ENCODE data around the gene LDOC1.
"Not testable (repeated sequence)": the region's sequence is repeated elsewhere in the genome, so short reads cannot be mapped to it uniquely, and the experiment has no call there.

LDOC1 gene

DNA sequence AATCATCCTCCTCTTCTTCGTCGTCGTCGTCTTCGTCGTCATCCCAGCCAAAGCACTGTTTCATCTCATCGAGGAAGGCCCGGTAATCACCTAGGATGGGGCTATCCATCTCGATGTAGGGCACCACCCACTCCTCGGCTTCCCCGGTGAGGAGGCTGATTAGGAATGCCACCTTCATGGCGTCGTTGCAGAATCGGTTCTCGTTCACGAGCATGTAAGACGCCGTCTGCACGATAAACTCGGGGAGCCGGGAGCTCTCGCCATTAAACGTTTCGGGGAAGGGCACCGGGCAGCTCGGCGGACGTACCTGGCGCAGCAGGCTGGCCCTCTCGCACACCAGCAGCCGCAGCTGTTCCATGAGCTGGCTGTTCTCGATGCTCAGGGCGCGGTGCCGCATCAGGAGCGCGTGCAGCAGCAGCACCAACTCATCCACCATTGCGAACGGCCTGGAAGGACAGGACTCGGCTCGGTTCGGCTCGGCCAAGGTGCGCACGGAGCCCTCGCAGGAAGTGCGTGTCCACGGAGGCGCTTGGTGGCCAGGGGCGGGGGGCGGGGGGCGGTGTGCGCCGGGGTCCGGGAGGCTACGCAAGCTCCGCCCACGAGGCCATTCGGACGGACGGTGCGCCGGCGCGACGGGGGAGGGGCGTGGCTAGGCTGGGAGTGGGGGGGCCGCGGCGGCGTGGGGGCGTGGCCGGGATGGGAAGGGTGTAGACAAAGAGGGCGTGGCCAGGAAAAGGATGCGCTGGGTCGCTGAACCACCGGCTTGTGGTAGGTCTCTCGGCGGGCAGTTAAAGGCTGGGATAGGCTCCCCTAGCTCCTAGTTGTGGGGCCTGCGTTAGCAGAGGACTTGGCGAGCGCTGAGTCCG is at the start of gene LDOC1:
LDOC1 (minus strand) TSS at position 544 of the 866 bp plus-strand sequence; CDS start at position 436, 108 bp downstream.
- DNase-seq, result no peak

- no peak for DNase-seq
Measured at GRCh38 chrX:141221611-141222010, 44.7 kb upstream of the LDOC1 start.

DNA sequence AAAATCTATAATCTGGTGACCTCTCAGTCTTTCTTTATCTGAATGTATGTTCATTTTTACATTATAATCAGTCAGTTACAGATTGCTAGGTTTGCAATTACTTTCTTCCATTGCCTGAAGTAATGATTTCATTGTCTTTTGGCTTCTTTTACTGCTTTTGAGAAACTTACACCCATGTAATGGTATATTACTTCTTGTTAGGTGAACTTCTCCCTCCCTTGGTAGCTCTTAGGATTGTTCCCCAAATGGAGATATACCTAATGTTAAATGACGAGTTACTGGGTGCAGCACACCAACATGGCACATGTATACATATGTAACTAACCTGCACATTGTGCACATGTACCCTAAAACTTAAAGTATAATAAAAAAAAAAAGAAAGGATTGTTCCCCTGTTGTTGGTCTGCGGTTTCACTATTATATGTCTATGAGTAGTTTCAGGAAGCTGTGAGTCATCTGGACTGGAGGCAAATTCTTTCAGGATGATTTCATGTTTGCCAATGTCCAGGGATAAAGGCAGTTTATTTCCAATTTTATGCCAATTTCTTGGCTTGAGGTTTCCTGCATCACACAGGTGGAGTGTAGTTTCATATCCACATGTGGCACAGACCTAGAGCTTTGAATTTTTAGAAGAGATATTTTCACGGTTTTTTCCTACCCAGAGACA is 43.5 kb upstream of the LDOC1 start:
- no peak for DNase-seq

DNA sequence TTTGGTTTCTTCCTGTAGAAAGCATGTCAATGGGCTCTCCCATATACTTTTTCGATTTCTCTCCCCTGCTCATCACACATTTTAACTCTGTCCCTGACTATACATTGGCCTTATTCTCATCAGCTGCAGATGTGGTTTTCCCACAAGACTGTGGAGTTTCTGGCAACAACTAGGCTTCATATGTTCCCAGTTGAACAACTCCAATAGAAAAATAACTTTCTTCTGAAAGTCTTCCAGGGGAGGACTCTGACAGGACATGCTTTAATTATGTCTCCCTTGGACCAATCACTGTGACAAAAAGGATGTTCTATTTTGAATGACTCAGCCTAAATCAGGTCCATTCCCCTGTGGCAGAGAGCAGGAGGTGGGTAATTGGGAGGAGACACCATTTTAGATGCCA is 37.3 kb upstream of the LDOC1 start:
- DNase-seq, result no peak

- DNase-seq, result no peak
Measured at GRCh38 chrX:141201962-141202361, 25.0 kb upstream of the LDOC1 start.

DNA sequence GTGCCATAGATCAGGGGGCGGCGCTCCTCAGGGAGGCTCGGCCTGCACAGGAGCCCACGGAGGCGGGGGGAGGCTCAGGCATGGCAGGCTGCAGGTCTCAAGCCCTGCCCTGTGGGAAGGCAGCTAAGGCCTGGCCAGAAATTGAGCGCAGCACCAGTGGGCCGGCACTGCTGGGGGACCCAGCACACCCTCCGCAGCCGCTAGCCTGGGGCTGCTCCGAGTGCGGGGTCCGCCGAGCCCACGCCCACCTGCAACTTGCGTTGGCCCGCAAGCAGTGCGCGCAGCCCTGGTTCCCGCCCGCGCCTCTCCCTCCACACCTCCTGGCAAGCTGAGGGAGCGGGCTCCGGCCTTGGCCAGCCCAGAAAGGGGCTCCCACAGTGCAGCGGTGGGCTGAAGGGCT is 11.6 kb upstream of the LDOC1 start:
- DNase-seq, result not testable (repeated sequence)

DNA sequence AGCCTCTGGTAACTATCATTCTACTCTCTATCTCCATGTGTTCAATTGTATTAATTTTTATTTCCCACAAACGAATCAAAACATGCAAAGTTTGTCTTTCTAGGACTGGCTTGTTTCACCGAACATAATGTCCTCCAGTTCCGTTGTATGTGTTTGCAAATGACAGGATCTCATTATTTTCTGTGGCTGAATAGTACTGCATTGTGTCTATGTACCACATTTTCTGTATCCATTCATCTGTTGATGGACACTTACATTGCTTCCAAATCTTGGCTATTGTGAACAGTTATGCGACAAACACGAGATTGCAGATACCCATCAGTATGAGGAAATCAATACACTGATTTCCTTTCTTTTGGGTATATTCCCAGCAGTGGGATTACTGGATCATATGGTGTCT is 8.4 kb upstream of the LDOC1 start:
- DNase-seq, result no peak

DNA sequence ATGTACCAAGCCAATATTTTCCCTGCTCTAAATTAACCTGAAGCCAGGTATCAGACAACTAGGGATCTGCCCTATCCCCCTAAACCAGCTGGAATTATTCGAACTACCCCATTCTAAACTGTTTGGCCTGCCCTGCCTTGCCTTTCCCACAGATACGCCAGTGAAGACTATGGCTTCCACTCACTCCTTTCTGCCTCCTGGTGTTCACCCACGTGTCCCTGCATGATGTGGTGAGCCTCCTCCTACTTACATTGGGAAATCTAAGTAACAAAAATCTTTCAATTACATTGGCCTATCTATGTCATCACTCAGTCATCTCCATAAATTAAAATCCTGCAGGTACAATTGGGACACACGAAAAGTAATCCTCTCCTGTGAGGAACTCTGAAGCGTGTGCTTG is 6.1 kb upstream of the LDOC1 start:
- DNase-seq, result no peak

GRCh38 chrX:141180851-141181250 is 3.9 kb upstream of the LDOC1 start:
- DNase-seq, result no peak

- no peak for DNase-seq
Measured at GRCh38 chrX:141175786-141176185, 1.1 kb downstream of the LDOC1 start.

DNA sequence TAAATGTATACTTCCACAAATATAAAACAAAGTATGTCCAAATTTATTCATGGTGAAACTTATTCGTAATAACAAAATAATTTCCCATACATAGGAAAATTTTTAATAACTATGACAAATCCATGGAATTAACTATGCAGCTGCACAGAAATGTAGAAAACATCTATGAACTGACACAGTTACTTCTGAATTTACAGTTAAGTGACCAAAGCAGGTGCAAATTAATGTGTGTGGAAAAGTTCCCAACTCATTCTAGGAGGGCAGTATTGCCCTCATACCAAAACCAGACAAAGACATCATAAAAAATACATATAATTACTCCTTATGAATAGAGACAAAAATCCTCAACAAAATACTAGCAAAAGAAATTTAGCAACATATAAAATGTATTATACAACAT is 12.5 kb downstream of the LDOC1 start:
- DNase-seq, result no peak

DNA sequence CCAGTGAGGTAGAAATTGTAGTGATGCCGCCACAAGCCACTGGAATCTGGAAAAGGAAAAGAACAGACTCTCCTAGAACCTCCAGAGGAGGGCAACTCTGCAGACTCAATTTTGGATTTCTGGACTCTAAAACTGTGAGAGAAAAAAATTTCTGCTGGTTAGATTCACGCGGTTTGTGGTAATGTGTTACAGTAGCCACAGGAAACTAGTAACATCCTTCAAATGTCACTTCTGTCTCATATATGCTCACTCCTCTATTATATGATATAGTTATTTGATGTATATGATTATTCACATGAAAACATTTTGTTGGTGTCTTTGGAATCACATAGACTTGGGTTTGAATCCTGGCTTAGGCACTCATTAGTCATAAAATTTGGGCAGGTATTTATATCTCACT is 18.8 kb downstream of the LDOC1 start:
- no peak for DNase-seq

DNA sequence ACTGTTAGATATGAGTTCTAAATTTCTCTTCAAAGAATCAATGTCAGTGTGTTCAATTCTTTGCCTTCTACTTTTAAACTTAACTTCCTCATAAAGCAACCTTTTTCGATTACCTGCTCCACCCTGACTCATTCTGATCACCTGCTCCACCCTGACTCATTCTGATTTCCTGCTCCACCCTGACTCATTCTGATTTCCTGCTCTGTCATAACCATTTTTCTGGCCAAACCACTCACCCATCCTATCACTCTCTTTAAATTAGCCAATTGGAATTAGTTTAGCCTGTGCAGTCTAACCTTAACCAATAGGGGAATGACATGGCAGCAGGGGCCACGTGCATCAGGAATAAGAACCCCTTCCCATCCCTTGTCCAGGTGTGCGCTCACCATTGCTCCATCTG is 21.7 kb downstream of the LDOC1 start:
- not testable (repeated sequence) for DNase-seq

DNA sequence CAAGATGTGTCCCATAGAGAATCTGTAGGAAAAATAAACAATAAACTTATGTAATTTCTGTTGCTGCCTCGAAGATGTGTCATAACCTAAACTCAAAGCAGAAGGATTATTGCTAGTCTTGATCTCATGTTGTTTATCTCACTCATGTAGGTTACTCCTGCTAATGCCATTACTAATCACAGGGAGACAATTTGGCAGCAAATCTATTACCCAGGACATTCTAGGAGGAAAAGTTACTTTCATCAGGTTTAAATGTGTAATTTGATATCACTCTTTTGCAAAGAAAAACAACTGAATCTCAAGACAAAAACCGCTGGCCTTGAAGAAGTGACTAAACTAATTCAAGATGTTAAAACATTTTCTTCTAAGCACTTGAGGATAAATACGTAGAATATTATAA is 34.0 kb downstream of the LDOC1 start:
- no peak for DNase-seq

DNA sequence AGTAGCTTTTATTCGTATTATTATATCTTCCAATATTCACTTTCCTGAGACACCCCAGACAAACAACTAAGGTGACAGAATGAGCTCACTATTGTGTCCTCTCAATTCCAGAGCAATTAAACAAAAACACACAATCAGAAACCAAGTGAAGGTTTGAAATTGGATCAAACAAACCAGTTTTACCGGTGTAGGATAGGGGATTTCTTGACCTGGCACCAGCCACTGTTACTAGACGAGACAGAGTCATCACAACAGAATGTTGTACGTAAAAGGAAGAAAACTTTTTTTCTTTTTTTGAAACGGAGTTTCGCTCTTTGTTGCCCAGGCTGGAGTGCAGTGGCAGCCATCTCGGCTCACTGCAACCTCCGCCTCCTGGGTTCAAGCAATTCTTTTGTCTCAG is 43.7 kb downstream of the LDOC1 start:
- DNase-seq, result no peak

DNA sequence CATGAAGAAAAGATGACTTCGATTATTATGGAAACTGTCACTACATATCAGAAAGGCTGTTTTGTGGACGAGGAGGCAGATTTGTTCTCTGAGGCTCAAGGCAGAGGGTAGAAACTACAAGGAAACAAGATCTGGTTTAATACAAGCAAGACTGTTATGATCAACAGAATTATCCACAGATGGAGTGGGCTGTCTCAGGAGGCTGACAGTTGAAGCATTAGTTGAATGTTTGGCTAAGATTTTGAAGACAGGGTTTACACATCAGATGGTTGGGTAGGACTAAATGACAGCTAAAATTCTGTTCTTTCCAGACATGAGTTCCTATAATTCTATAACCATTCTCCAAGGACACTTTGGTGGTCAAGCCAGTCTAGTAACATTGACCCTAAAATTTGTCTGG is 49.8 kb downstream of the LDOC1 start:
- DNase-seq, result no peak
